H9 (cell line): ENCODE data around the gene SUPT20H. TPM values are rescaled to one million over a fixed set of nuclear protein-coding genes. Genes with fewer than 3 reads are reported as not detected.

Experiments used
- DNase-seq: peaks from one replicate; pipeline ENCODE4 v3.0.0-alpha.2; 2017
- H2AFZ ChIP-seq: one replicate; pipeline ENCODE4 v1.6.1; 2013; ENCODE audit warnings: mild to moderate bottlenecking, low read length, control low read depth, moderate library complexity
- H2AK5ac ChIP-seq: 2 replicates; pipeline ENCODE4 v1.6.1; 2013; ENCODE audit warnings: low read length, control low read depth, mixed read lengths; ENCODE audit not compliant: insufficient read length
- H2BK120ac ChIP-seq: one replicate; pipeline ENCODE4 v1.6.1; 2013; ENCODE audit warnings: low read depth, mild to moderate bottlenecking, low read length, control low read depth, inconsistent platforms; ENCODE audit not compliant: poor library complexity, severe bottlenecking
- H2BK12ac ChIP-seq: 2 replicates; pipeline ENCODE4 v1.6.1; 2013; ENCODE audit warnings: low read length, control low read depth, mixed read lengths, low read depth; ENCODE audit not compliant: insufficient read length
- H2BK15ac ChIP-seq: 2 replicates; pipeline ENCODE4 v1.6.1; 2013; ENCODE audit warnings: low read depth, low read length, control low read depth
- H2BK20ac ChIP-seq: one replicate; pipeline ENCODE4 v1.6.1; 2013; ENCODE audit warnings: low read depth, mild to moderate bottlenecking, low read length, control low read depth, inconsistent platforms; ENCODE audit not compliant: poor library complexity, severe bottlenecking
- H2BK5ac ChIP-seq: 2 replicates; pipeline ENCODE4 v1.6.1; 2013; ENCODE audit warnings: low read length, control low read depth, mixed read lengths; ENCODE audit not compliant: insufficient read length
- H3K14ac ChIP-seq: 2 replicates; pipeline ENCODE4 v1.6.1; 2013; ENCODE audit warnings: low read length, control low read depth; ENCODE audit not compliant: insufficient read depth
- H3K18ac ChIP-seq: 2 replicates; pipeline ENCODE4 v1.6.1; 2013; ENCODE audit warnings: low read depth, mild to moderate bottlenecking, mixed read lengths, low read length, control low read depth; ENCODE audit not compliant: insufficient read length
- H3K23ac ChIP-seq: 2 replicates; pipeline ENCODE4 v1.6.1; 2013; ENCODE audit warnings: low read length, control low read depth, mixed read lengths, low read depth; ENCODE audit not compliant: insufficient read length
- H3K23me2 ChIP-seq: 2 replicates; pipeline ENCODE4 v1.6.1; 2013; ENCODE audit warnings: low read depth, mild to moderate bottlenecking, mixed read lengths, low read length, control low read depth; ENCODE audit not compliant: insufficient read length, poor library complexity, severe bottlenecking
- H3K27ac ChIP-seq: 2 replicates; pipeline ENCODE4 v1.5.1; 2013; ENCODE audit warnings: low read length, control low read depth, mixed read lengths, low read depth; ENCODE audit not compliant: insufficient read length
- H3K27me3 ChIP-seq: 2 replicates; pipeline ENCODE4 v1.6.1; 2013; ENCODE audit warnings: low read length, control low read depth, inconsistent platforms; ENCODE audit not compliant: insufficient read depth
- H3K4ac ChIP-seq: 2 replicates; pipeline ENCODE4 v1.6.1; 2013; ENCODE audit warnings: low read depth, mild to moderate bottlenecking, control low read depth, inconsistent platforms, low read length, moderate library complexity
- H3K4me1 ChIP-seq: 2 replicates; pipeline ENCODE4 v1.6.1; 2013; ENCODE audit warnings: low read length, control low read depth, inconsistent platforms; ENCODE audit not compliant: insufficient read depth
- H3K4me2 ChIP-seq: 2 replicates; pipeline ENCODE4 v1.6.1; 2013; ENCODE audit warnings: low read length, control low read depth, mixed read lengths; ENCODE audit not compliant: insufficient read length, insufficient read depth
- H3K56ac ChIP-seq: 2 replicates; pipeline ENCODE4 v1.6.1; 2013; ENCODE audit warnings: low read depth, mild to moderate bottlenecking, mixed read lengths, low read length, control low read depth; ENCODE audit not compliant: insufficient read length
- H3K79me1 ChIP-seq: 2 replicates; pipeline ENCODE4 v1.6.1; 2013; ENCODE audit warnings: low read depth, mild to moderate bottlenecking, moderate library complexity, low read length, control low read depth, inconsistent platforms; ENCODE audit not compliant: insufficient read depth, poor library complexity, severe bottlenecking
- H3K79me2 ChIP-seq: 2 replicates; pipeline ENCODE4 v1.6.1; 2013; ENCODE audit warnings: low read length, control low read depth, inconsistent platforms; ENCODE audit not compliant: insufficient read depth
- H3K9ac ChIP-seq: 2 replicates; pipeline ENCODE4 v1.6.1; 2013; ENCODE audit warnings: low read length, control low read depth, mixed read lengths; ENCODE audit not compliant: insufficient read length; ENCODE audit errors: extremely low read depth
- H3K9me3 ChIP-seq: one replicate; pipeline ENCODE4 v1.6.1; 2013; ENCODE audit warnings: low read depth, low read length, inconsistent platforms; ENCODE audit not compliant: control insufficient read depth
- H3T11ph ChIP-seq: one replicate; pipeline ENCODE4 v1.6.1; 2013; ENCODE audit warnings: mild to moderate bottlenecking, low read length, control low read depth, inconsistent platforms
- H4K20me1 ChIP-seq: one replicate; pipeline ENCODE4 v1.6.1; 2013; ENCODE audit not compliant: control insufficient read depth, insufficient read length, insufficient read depth
- H4K5ac ChIP-seq: 2 replicates; pipeline ENCODE4 v1.6.1; 2013; ENCODE audit warnings: low read depth, mild to moderate bottlenecking, mixed read lengths, low read length, control low read depth; ENCODE audit not compliant: insufficient read length
- H4K8ac ChIP-seq: replicated peaks from 2 replicates; pipeline ENCODE4 v1.6.1; 2013; ENCODE audit warnings: low read length, control low read depth, mixed read lengths, low read depth; ENCODE audit not compliant: insufficient read length
- H4K91ac ChIP-seq: 2 replicates; pipeline ENCODE4 v1.6.1; 2013; ENCODE audit warnings: low read depth, mild to moderate bottlenecking, moderate library complexity, mixed read lengths, low read length, control low read depth; ENCODE audit not compliant: insufficient read length
- H3K27ac Mint-ChIP-seq, 3 experiments: 2 replicates in 2 of 3; 3 replicates in 1 of 3; pipeline ENCODE4 v1.8.0; 2020 to 2021; ENCODE audit warnings: mixed read lengths in 3 of 3, mild to moderate bottlenecking in 1 of 3, moderate library complexity in 1 of 3
- H3K27me3 Mint-ChIP-seq: 2 replicates; pipeline ENCODE4 v1.8.0; 2021; ENCODE audit warnings: low read depth, mild to moderate bottlenecking, moderate library complexity, mixed read lengths
- H3K36me3 Mint-ChIP-seq, 3 experiments: 2 replicates in 2 of 3; 3 replicates in 1 of 3; pipeline ENCODE4 v1.8.0; 2020 to 2021; ENCODE audit warnings: low read depth in 3 of 3, mixed read lengths in 3 of 3; ENCODE audit not compliant: insufficient read depth in 1 of 3
- H3K4me1 Mint-ChIP-seq, 2 experiments: 2 replicates each; pipeline ENCODE4 v1.8.0; 2020; ENCODE audit warnings: mixed read lengths in 2 of 2
- H3K4me3 Mint-ChIP-seq, 2 experiments: 2 replicates in 1 of 2; 3 replicates in 1 of 2; pipeline ENCODE4 v1.8.0; 2020 to 2021; ENCODE audit warnings: mild to moderate bottlenecking in 2 of 2, mixed read lengths in 2 of 2, moderate library complexity in 1 of 2
- H3K9me3 Mint-ChIP-seq, 2 experiments: 2 replicates in 1 of 2; 3 replicates in 1 of 2; pipeline ENCODE4 v1.8.0; 2020; ENCODE audit warnings: mild to moderate bottlenecking in 2 of 2, mixed read lengths in 2 of 2, moderate library complexity in 1 of 2
- CTCF ChIP-seq: fragments of 200-600 bp; sonication (generic); conservative IDR thresholded peaks from 3 replicates; pipeline ENCODE4 v1.8.0; 2021; ENCODE audit warnings: antibody characterized with exemption, mild to moderate bottlenecking
- WGBS: extraction: QIAGEN DNeasy Blood & Tissue Kit; methylation state at CpG from one replicate; pipeline ENCODE4 v1.1.7; 2013; ENCODE audit warnings: missing lambda C conversion rate, low lambda C conversion rate, mixed read lengths; ENCODE audit not compliant: insufficient read length; ENCODE audit errors: extremely low coverage; 5-methylcytosine and 5-hydroxymethylcytosine counted together
- total RNA-seq: library from RNA; stranded (reverse); gene quantifications from 2 replicates; pipeline ENCODE4 v1.2.1, GENCODE V29; 2021

SUPT20H gene
- total RNA-seq, 1 experiment from 2014 or later, result 59.5 TPM

DNA sequence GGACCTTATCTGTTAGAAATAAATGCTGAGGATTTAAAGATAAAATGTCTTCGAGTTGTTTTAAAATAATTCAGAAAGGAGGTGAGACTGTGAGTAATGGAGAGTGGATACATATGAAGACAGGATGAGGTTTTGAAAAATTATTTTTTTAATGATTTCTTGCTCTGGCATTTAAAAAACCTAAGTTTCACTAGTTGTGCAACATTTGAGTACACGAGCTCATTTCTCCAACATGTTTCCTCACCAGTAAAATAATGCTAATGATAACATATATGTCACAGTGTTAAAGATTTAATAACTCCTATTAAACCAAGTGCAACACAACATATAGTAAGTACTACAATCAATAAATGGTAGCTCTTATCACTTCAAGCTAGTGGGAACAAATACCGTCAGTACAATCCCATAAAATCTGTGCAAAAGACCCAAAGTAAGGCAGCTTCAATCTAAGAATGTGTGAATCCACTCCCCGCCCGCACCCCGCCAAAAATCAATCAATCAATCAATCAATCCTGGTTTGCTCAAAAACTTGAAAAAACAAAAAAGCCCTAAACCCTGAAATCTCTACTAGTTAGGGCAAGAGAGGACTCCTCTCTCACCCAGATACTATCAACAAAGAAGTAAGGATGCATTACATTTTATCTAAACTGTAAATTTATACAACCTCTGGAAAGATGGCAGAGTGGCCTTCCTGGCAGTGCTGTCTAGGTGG lies 61.6 kb downstream of the SUPT20H start:
- H2AK5ac ChIP-seq, result no peak overlapping the region
- peak overlapping the region; percentile 32 to 97 (median 97); a peak in 3 of 7 replicates for H3K27ac Mint-ChIP-seq
- H3K4me1 ChIP-seq, result no peaks in the 10 kb centered on the region
- H3K18ac ChIP-seq, result no peak overlapping the region
- no peak overlapping the region for H3K27ac ChIP-seq
- H4K5ac ChIP-seq, result no peak overlapping the region
- H3K9ac ChIP-seq, result peak overlapping the region; percentile 85
- H3K9me3 Mint-ChIP-seq, result no peaks in the 10 kb centered on the region; a peak in 1 of 5 replicates
- H2AFZ ChIP-seq, result no peak overlapping the region
- no peak overlapping the region for H3T11ph ChIP-seq
- no peaks in the 10 kb centered on the region for H4K20me1 ChIP-seq
- H3K23ac ChIP-seq, result no peak overlapping the region
- H3K27me3 Mint-ChIP-seq, result no peaks in the 10 kb centered on the region; the same call in 1 of the 2 replicates
- H2BK15ac ChIP-seq, result no peak overlapping the region
- peaks cover 3% of the 10 kb centered on the region for H3K79me1 ChIP-seq
- no peak overlapping the region for H4K91ac ChIP-seq
- peak overlapping the region; percentile 97 for H3K4me2 ChIP-seq
- H3K4me3 Mint-ChIP-seq, result peak overlapping the region; percentile 100
- H4K8ac ChIP-seq, result no peak overlapping the region
- H3K4ac ChIP-seq, result no peak overlapping the region
- no peak for DNase-seq
- H3K9me3 ChIP-seq, result no peaks in the 10 kb centered on the region
- no peak overlapping the region for H3K56ac ChIP-seq
- peaks cover 3% of the 10 kb centered on the region for H3K23me2 ChIP-seq
- H2BK5ac ChIP-seq, result no peak overlapping the region
- peaks cover 10 to 21% of the 10 kb centered on the region in 2 experiments for H3K4me1 Mint-ChIP-seq
- H3K27me3 ChIP-seq, result no peaks in the 10 kb centered on the region
- H3K14ac ChIP-seq, result no peak overlapping the region
- peaks cover 4 to 28% (median 25%) of the 10 kb centered on the region in 3 experiments; a peak in 6 of 7 replicates for H3K36me3 Mint-ChIP-seq
- no CpG with 5 or more reads among the region's 6 CpGs for WGBS
- TF ChIP-seq CTCF, result no peak
- no peak overlapping the region for H2BK20ac ChIP-seq
- H2BK120ac ChIP-seq, result no peak overlapping the region
- H3K79me2 ChIP-seq, result peaks cover 9% of the 10 kb centered on the region; the same call in 1 of the 2 replicates
- H2BK12ac ChIP-seq, result no peak overlapping the region
